ENCODE data around the gene BEND6. TPM values are rescaled to one million over a fixed set of nuclear protein-coding genes. Genes with fewer than 3 reads are reported as not detected.

Gene BEND6
- polyA plus RNA-seq, 12 donors: 0.15 to 3.8 (median 0.48) TPM; not detected in 2

Other genes starting within 250 kb of the BEND6 start
- gene KIAA1586, start 91.6 kb downstream of the BEND6 start, polyA plus RNA-seq (ENCODE audit: insufficient read length in 12 of 12): 10 to 100 TPM in 11 of 12 donors, not detected in 1; 10.8 to 38.7 (median 16.1) TPM
- 10 to 100 TPM; 20.3 to 67.9 (median 25.4) TPM for gene ZNF451, start 135.1 kb downstream of the BEND6 start, polyA plus RNA-seq (ENCODE audit: insufficient read length in 12 of 12)
- 10 to 100 TPM in 9 of 12 donors, 1 to 10 TPM in 2, not detected in 1; 6.9 to 13.8 (median 11.4) TPM for gene BAG2, start 217.2 kb downstream of the BEND6 start, polyA plus RNA-seq (ENCODE audit: insufficient read length in 12 of 12)

Measured in muscle of arm (tissue), 12 donors.